Measurements from ENCODE around the gene SPOCK2.
"Not testable (repeated sequence)": the region's sequence is repeated elsewhere in the genome, so short reads cannot be mapped to it uniquely, and the experiment has no call there.

- TF ChIP-seq EP300 (IDR thresholded peaks at IDR 0.05); CTCF (IDR thresholded peaks at IDR 0.05); POLR2AphosphoS5 (IDR thresholded peaks at IDR 0.05); POLR2A (IDR thresholded peaks at IDR 0.05; ENCODE audit: low read depth): not testable (repeated sequence)
These were observed 55.8 kb downstream of the SPOCK2 start for GRCh38 chr10:72032409-72033162.

Measured in esophagus muscularis mucosa (tissue), 4 donors.